GM23338 (cell line): ENCODE data around the gene TOX4. TPM values are rescaled to one million over a fixed set of nuclear protein-coding genes. Genes with fewer than 3 reads are reported as not detected.
A peak's percentile ranks its signal among the peaks of the same experiment; 100 is the strongest.

ENCODE experiments used
- ATAC-seq: fragments of 200-7000 bp; cut with Tn5 transposase; 3 replicates; pipeline ENCODE4 v1.9.1; 2020
- DNase-seq: peaks from one replicate; pipeline ENCODE4 v3.0.0-alpha.2; 2015; ENCODE audit warnings: low spot score
- H2AFZ ChIP-seq: fragments of 200-600 bp; sonication (generic); 2 replicates; pipeline ENCODE4 v1.8.0; 2016; ENCODE audit warnings: antibody characterized with exemption, mild to moderate bottlenecking, moderate library complexity
- H3F3A ChIP-seq: fragments of 200-600 bp; sonication (generic); replicated peaks from 2 replicates; pipeline ENCODE4 v1.8.0; 2017; ENCODE audit warnings: antibody characterized with exemption, mixed run types, low read depth
- H3K27ac ChIP-seq: fragments of 200-600 bp; sonication (generic); 2 replicates; pipeline ENCODE4 v1.6.1; 2016; ENCODE audit warnings: low read depth
- H3K27me3 ChIP-seq: fragments of 200-600 bp; sonication (generic); 2 replicates; pipeline ENCODE4 v1.8.0; 2016; ENCODE audit warnings: mild to moderate bottlenecking, mixed run types, moderate library complexity; ENCODE audit not compliant: insufficient read depth
- H3K36me3 ChIP-seq: fragments of 200-600 bp; sonication (generic); 2 replicates; pipeline ENCODE4 v1.8.0; 2016; ENCODE audit warnings: mild to moderate bottlenecking; ENCODE audit not compliant: insufficient read depth
- H3K4me1 ChIP-seq: fragments of 200-600 bp; sonication (generic); 2 replicates; pipeline ENCODE4 v1.8.0; 2016; ENCODE audit warnings: mild to moderate bottlenecking, moderate library complexity; ENCODE audit not compliant: insufficient read depth
- H3K4me2 ChIP-seq: fragments of 200-600 bp; sonication (generic); 2 replicates; pipeline ENCODE4 v1.7.1; 2017; ENCODE audit warnings: mixed run types
- H3K4me3 ChIP-seq: fragments of 200-600 bp; sonication (generic); 2 replicates; pipeline ENCODE4 v1.6.1; 2016; ENCODE audit warnings: mixed run types
- H3K79me2 ChIP-seq: fragments of 200-600 bp; sonication (generic); replicated peaks from 2 replicates; pipeline ENCODE4 v1.8.0; 2017; ENCODE audit warnings: mild to moderate bottlenecking; ENCODE audit not compliant: insufficient read depth
- H3K9me2 ChIP-seq: fragments of 200-600 bp; sonication (generic); 2 replicates; pipeline ENCODE4 v1.8.0; 2017; ENCODE audit not compliant: insufficient read depth
- H4K20me1 ChIP-seq: fragments of 200-600 bp; sonication (generic); replicated peaks from 2 replicates; pipeline ENCODE4 v1.8.0; 2017; ENCODE audit warnings: mild to moderate bottlenecking; ENCODE audit not compliant: insufficient read depth
- H3K27ac Mint-ChIP-seq: 2 replicates; pipeline ENCODE4 v1.8.0; 2020; ENCODE audit warnings: inconsistent platforms, mild to moderate bottlenecking, moderate library complexity, mixed read lengths
- H3K27me3 Mint-ChIP-seq: 3 replicates; pipeline ENCODE4 v1.8.0; 2022; ENCODE audit warnings: low read depth, mild to moderate bottlenecking, moderate library complexity, mixed read lengths, inconsistent platforms; ENCODE audit not compliant: insufficient read depth, poor library complexity
- H3K36me3 Mint-ChIP-seq: 3 replicates; pipeline ENCODE4 v1.8.0; 2021; ENCODE audit warnings: low read depth, mild to moderate bottlenecking, inconsistent platforms, moderate library complexity, mixed read lengths
- H3K4me1 Mint-ChIP-seq: 3 replicates; pipeline ENCODE4 v1.8.0; 2020; ENCODE audit warnings: mild to moderate bottlenecking, inconsistent platforms, mixed read lengths
- H3K4me3 Mint-ChIP-seq: 3 replicates; pipeline ENCODE4 v1.8.0; 2021; ENCODE audit warnings: moderate library complexity, mild to moderate bottlenecking, inconsistent platforms, mixed read lengths
- H3K9me3 Mint-ChIP-seq: 3 replicates; pipeline ENCODE4 v1.8.0; 2020; ENCODE audit warnings: moderate library complexity, mild to moderate bottlenecking, inconsistent platforms, mixed read lengths
- CREB1 ChIP-seq: fragments of 250-450 bp; sonication (Bioruptor Pico); IDR thresholded peaks from 2 replicates; pipeline ENCODE4 v1.5.0; 2020; ENCODE audit warnings: low read depth, mild to moderate bottlenecking, moderate library complexity
- CTCF ChIP-seq, 2 experiments: fragments of 200-600 bp in 1 of 2; sonication (generic) in 1 of 2; conservative IDR thresholded peaks; 2 replicates each; pipeline versions ENCODE4 v1.5.1 to v1.6.1; 2016 to 2017; ENCODE audit warnings: antibody characterized with exemption in 2 of 2, low read depth in 2 of 2, mild to moderate bottlenecking in 2 of 2, moderate library complexity in 1 of 2
- ETS1 ChIP-seq: IDR thresholded peaks from 2 replicates; pipeline ENCODE4 v1.6.1; 2016; ENCODE audit warnings: antibody characterized with exemption
- EZH2 ChIP-seq: fragments of 200-600 bp; sonication (generic); IDR thresholded peaks from one replicate; pipeline ENCODE4 v1.8.0; 2017; ENCODE audit warnings: antibody characterized with exemption, mild to moderate bottlenecking, low read depth; ENCODE audit not compliant: unreplicated experiment
- EZH2phosphoT487 ChIP-seq: fragments of 200-600 bp; sonication (generic); IDR thresholded peaks from one replicate; pipeline ENCODE4 v1.8.1; 2018; ENCODE audit warnings: antibody characterized with exemption; ENCODE audit not compliant: unreplicated experiment
- JUNB ChIP-seq: IDR thresholded peaks from one replicate; pipeline ENCODE4 v1.6.1; 2016; ENCODE audit warnings: antibody characterized with exemption; ENCODE audit not compliant: unreplicated experiment
- NANOG ChIP-seq: IDR thresholded peaks from 2 replicates; pipeline ENCODE4 v1.6.1; 2016; ENCODE audit warnings: antibody characterized with exemption, borderline replicate concordance
- POLR2AphosphoS5 ChIP-seq: IDR thresholded peaks from 2 replicates; pipeline ENCODE4 v1.6.1; 2016; ENCODE audit warnings: antibody characterized with exemption, low read depth
- REST ChIP-seq: IDR thresholded peaks from one replicate; pipeline ENCODE4 v1.6.1; 2018; ENCODE audit warnings: antibody characterized with exemption; ENCODE audit not compliant: unreplicated experiment
- STAT1 ChIP-seq: IDR thresholded peaks from one replicate; pipeline ENCODE4 v1.6.1; 2016; ENCODE audit warnings: antibody characterized with exemption; ENCODE audit not compliant: unreplicated experiment
- ZNF114 ChIP-seq: fragments of 250-450 bp; sonication (Bioruptor Pico); IDR thresholded peaks from 2 replicates; pipeline ENCODE4 v1.5.0; 2020; ENCODE audit warnings: mild to moderate bottlenecking, moderate library complexity
- ZNF331 ChIP-seq: fragments of 250-450 bp; sonication (Bioruptor Pico); IDR thresholded peaks from 2 replicates; pipeline ENCODE4 v1.5.0; 2020; ENCODE audit warnings: low read depth, mild to moderate bottlenecking, moderate library complexity
- polyA plus RNA-seq: library from polyadenylated mRNA; unstranded; fragments of >200 nt; fragmentation: Nextera tagmentation; extraction: Ambion mirVana; gene quantifications from 2 replicates; pipeline ENCODE4 v1.2.1, GENCODE V29; 2016
- total RNA-seq: library from RNA; depleted of rRNA; stranded (reverse); fragments of >200 nt; shearing (Covaris generic); gene quantifications from 2 replicates; pipeline ENCODE4 v1.2.3, GENCODE V29; 2014
- TF ChIP-seq, protein P1 (sequence below): fragments of 250-450 bp; sonication (Bioruptor Pico); IDR thresholded peaks from 2 replicates; pipeline ENCODE4 v1.5.0; 2020; ENCODE audit warnings: mild to moderate bottlenecking, moderate library complexity

The TOX4 gene
- total and polyA plus RNA-seq, 2 experiments from 2014 or later = 45.6 to 72.8 TPM

- Histone ChIP-seq H4K20me1 (peaks cover 8% of the 10 kb centered on the region), H3F3A (peaks cover 6% of the 10 kb centered on the region), H3K79me2 (peaks cover 18% of the 10 kb centered on the region), H3K4me3 (no peak overlapping the region), H3K27ac (no peak overlapping the region), H3K4me2 (0 out of 2 replicates have a peak overlapping the region, but pooled peaks have one; percentile 18), H3K4me1 (peaks cover 29% of the 10 kb centered on the region), H2AFZ (no peak overlapping the region), H3K27me3 (no peaks in the 10 kb centered on the region), H3K36me3 (no peaks in the 10 kb centered on the region), H3K9me2 (no peaks in the 10 kb centered on the region)
- no peak for DNase-seq
- H3K4me1 Mint-ChIP-seq = peaks cover 16% of the 10 kb centered on the region
- H3K27me3 Mint-ChIP-seq = peaks cover 12% of the 10 kb centered on the region
- no peak overlapping the region for H3K4me3 Mint-ChIP-seq
- H3K27ac Mint-ChIP-seq = no peak overlapping the region
- H3K9me3 Mint-ChIP-seq = peaks cover 10% of the 10 kb centered on the region; the same call in 2 of the 3 replicates
- peaks cover 13% of the 10 kb centered on the region for H3K36me3 Mint-ChIP-seq
- TF ChIP-seq STAT1 (no peak), EZH2phosphoT487 (no peak), CREB1 (CRISPR knock-in tag) (no peak), POLR2AphosphoS5 (no peak), REST (no peak), ZNF114 (no peak), NANOG (no peak), CTCF (conservative IDR thresholded peaks at IDR 0.05; ENCODE audit: low read depth in 2 of 2) (no peak), EZH2 (no peak), JUNB (no peak), ETS1 (no peak), ZNF331 (CRISPR knock-in tag) (no peak)
- TF ChIP-seq, protein P1, sequence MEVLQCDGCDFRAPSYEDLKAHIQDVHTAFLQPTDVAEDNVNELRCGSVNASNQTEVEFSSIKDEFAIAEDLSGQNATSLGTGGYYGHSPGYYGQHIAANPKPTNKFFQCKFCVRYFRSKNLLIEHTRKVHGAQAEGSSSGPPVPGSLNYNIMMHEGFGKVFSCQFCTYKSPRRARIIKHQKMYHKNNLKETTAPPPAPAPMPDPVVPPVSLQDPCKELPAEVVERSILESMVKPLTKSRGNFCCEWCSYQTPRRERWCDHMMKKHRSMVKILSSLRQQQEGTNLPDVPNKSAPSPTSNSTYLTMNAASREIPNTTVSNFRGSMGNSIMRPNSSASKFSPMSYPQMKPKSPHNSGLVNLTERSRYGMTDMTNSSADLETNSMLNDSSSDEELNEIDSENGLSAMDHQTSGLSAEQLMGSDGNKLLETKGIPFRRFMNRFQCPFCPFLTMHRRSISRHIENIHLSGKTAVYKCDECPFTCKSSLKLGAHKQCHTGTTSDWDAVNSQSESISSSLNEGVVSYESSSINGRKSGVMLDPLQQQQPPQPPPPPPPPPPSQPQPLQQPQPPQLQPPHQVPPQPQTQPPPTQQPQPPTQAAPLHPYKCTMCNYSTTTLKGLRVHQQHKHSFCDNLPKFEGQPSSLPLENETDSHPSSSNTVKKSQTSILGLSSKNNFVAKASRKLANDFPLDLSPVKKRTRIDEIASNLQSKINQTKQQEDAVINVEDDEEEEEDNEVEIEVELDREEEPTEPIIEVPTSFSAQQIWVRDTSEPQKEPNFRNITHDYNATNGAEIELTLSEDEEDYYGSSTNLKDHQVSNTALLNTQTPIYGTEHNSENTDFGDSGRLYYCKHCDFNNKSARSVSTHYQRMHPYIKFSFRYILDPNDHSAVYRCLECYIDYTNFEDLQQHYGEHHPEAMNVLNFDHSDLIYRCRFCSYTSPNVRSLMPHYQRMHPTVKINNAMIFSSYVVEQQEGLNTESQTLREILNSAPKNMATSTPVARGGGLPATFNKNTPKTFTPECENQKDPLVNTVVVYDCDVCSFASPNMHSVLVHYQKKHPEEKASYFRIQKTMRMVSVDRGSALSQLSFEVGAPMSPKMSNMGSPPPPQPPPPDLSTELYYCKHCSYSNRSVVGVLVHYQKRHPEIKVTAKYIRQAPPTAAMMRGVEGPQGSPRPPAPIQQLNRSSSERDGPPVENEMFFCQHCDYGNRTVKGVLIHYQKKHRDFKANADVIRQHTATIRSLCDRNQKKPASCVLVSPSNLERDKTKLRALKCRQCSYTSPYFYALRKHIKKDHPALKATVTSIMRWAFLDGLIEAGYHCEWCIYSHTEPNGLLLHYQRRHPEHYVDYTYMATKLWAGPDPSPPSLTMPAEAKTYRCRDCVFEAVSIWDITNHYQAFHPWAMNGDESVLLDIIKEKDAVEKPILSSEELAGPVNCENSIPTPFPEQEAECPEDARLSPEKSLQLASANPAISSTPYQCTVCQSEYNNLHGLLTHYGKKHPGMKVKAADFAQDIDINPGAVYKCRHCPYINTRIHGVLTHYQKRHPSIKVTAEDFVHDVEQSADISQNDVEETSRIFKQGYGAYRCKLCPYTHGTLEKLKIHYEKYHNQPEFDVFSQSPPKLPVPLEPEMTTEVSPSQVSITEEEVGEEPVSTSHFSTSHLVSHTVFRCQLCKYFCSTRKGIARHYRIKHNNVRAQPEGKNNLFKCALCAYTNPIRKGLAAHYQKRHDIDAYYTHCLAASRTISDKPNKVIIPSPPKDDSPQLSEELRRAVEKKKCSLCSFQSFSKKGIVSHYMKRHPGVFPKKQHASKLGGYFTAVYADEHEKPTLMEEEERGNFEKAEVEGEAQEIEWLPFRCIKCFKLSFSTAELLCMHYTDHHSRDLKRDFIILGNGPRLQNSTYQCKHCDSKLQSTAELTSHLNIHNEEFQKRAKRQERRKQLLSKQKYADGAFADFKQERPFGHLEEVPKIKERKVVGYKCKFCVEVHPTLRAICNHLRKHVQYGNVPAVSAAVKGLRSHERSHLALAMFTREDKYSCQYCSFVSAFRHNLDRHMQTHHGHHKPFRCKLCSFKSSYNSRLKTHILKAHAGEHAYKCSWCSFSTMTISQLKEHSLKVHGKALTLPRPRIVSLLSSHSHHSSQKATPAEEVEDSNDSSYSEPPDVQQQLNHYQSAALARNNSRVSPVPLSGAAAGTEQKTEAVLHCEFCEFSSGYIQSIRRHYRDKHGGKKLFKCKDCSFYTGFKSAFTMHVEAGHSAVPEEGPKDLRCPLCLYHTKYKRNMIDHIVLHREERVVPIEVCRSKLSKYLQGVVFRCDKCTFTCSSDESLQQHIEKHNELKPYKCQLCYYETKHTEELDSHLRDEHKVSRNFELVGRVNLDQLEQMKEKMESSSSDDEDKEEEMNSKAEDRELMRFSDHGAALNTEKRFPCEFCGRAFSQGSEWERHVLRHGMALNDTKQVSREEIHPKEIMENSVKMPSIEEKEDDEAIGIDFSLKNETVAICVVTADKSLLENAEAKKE (CRISPR knock-in tag) = no peak
- no peak for ATAC-seq
Observed at GRCh38 chr14:21514341-21514740, 37.3 kb downstream of the TOX4 start.
